ENCODE data around the gene PTPRF. TPM values are rescaled to one million over a fixed set of nuclear protein-coding genes. Genes with fewer than 3 reads are reported as not detected.

The PTPRF gene
- total RNA-seq, 6 experiments from 2014 or later: 97.1 to 252 (median 160) TPM

DNA sequence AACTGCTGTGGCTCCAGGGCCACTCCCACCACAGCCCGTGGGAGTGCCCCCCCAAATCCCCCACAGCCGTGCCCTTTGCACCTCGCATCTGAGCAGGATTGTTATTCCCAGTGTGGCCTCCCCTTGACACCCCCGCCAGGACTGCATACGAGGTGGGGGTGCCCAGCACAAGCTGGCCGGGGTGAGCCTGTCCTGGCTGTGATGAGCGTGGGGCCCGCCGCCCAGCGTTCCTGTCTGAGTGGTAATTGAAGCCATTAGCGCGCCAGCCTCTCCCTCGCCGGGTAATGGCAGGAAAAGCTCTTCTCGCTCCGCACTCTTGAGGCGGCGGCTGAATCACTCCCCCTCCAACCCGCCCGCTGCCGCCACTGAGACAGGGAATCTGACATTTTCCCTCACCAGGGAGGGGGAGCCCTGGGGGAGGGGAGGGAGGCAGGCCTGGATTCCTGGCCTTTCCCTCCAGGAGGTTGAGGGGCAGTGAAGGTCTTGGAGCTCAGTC lies 27.7 kb downstream of the PTPRF start:
- H3K27ac ChIP-seq: no peak overlapping the region
- H3K9me3 ChIP-seq: no peaks in the 10 kb centered on the region
- intact Hi-C loops (cut with DNase I): no loop called here
- H3K4me1 ChIP-seq: peaks cover 0 to 9% (median 6%) of the 10 kb centered on the region in 4 donors
- H3K36me3 ChIP-seq: peaks cover 0 to 26% (median 14%) of the 10 kb centered on the region in 4 donors
- no peak for TF ChIP-seq POLR2A (IDR thresholded peaks at IDR 0.05)
- TF ChIP-seq, protein P1, sequence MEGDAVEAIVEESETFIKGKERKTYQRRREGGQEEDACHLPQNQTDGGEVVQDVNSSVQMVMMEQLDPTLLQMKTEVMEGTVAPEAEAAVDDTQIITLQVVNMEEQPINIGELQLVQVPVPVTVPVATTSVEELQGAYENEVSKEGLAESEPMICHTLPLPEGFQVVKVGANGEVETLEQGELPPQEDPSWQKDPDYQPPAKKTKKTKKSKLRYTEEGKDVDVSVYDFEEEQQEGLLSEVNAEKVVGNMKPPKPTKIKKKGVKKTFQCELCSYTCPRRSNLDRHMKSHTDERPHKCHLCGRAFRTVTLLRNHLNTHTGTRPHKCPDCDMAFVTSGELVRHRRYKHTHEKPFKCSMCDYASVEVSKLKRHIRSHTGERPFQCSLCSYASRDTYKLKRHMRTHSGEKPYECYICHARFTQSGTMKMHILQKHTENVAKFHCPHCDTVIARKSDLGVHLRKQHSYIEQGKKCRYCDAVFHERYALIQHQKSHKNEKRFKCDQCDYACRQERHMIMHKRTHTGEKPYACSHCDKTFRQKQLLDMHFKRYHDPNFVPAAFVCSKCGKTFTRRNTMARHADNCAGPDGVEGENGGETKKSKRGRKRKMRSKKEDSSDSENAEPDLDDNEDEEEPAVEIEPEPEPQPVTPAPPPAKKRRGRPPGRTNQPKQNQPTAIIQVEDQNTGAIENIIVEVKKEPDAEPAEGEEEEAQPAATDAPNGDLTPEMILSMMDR (IDR thresholded peaks at IDR 0.05): no peak
- DNase-seq (no peak), ATAC-seq (no peak)
- H3K27me3 ChIP-seq: no peaks in the 10 kb centered on the region
- H3K4me3 ChIP-seq: no peak overlapping the region
- WGBS (ENCODE audit: insufficient coverage, low coverage, low lambda C conversion rate, missing lambda C conversion rate): no CpG with 5 or more reads among the region's 21 CpGs

DNA sequence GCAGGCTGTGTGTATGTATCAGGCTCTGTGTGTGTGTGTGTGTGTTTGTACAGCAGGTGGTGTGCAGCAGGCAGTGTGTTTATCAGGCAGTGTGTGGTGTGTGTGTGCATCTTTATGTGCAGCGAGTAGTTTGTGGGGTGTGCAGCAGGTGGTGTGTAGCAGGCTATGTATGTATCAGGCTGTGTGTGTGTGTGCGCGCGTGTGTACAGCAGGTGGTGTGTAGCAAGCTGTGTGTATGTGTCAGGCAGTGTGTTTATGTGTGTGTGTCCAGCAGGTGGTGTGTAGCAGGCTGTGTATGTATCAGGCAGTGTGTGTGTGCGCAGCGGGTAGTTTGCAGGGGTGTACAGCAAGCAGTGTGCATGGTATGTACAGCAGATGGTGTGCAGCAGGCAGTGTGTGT lies 29.0 kb downstream of the PTPRF start:
- no peak overlapping the region for H3K27ac ChIP-seq
- no peak for DNase-seq
- no peak for TF ChIP-seq POLR2A (IDR thresholded peaks at IDR 0.05)
- TF ChIP-seq, protein P1 (IDR thresholded peaks at IDR 0.05): no peak
- H3K36me3 ChIP-seq: peaks cover 0 to 15% (median 9%) of the 10 kb centered on the region in 4 donors
- no peaks in the 10 kb centered on the region for H3K27me3 ChIP-seq
- no peaks in the 10 kb centered on the region for H3K9me3 ChIP-seq
- WGBS (ENCODE audit: insufficient coverage, low coverage, low lambda C conversion rate, missing lambda C conversion rate): 40% methylated on average over 1 of the region's 6 CpGs
- ATAC-seq: no peak
- H3K4me1 ChIP-seq: peaks cover 0 to 7% (median 0%) of the 10 kb centered on the region in 4 donors
- H3K4me3 ChIP-seq: no peak overlapping the region
- intact Hi-C loops (cut with DNase I): no loop called here

DNA sequence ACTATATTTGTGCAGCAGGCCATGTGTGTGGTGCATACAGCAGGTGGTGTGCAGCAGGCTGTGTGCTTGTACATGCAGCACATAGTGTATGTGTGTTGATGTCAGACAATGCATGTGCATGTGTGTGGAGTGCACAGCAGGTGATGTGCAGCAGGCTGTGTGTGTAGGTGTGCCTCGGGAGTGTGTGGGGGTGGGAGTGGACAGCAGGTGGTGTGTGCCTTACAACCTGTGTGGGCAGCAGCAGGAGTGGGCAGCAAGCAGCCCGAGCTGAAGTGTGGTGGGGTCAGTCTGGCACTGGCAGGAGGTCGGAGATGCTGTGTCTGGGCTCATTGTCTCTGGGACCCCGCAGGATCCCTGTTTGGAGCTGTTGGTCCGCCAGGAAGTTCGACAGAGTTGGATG lies 29.6 kb downstream of the PTPRF start:
- intact Hi-C loops (cut with DNase I): no loop called here
- DNase-seq: no peak
- no peak overlapping the region for H3K4me3 ChIP-seq
- ATAC-seq: no peak
- H3K9me3 ChIP-seq: no peaks in the 10 kb centered on the region
- no peaks in the 10 kb centered on the region for H3K27me3 ChIP-seq
- H3K4me1 ChIP-seq: peaks cover 0 to 7% (median 0%) of the 10 kb centered on the region in 4 donors
- 57% methylated on average over 1 of the region's 6 CpGs for WGBS (ENCODE audit: insufficient coverage, low coverage, low lambda C conversion rate, missing lambda C conversion rate)
- no peak for TF ChIP-seq POLR2A (IDR thresholded peaks at IDR 0.05)
- TF ChIP-seq, protein P1 (IDR thresholded peaks at IDR 0.05): no peak
- H3K27ac ChIP-seq: no peak overlapping the region
- peaks cover 0 to 11% (median 7%) of the 10 kb centered on the region in 4 donors for H3K36me3 ChIP-seq

DNA sequence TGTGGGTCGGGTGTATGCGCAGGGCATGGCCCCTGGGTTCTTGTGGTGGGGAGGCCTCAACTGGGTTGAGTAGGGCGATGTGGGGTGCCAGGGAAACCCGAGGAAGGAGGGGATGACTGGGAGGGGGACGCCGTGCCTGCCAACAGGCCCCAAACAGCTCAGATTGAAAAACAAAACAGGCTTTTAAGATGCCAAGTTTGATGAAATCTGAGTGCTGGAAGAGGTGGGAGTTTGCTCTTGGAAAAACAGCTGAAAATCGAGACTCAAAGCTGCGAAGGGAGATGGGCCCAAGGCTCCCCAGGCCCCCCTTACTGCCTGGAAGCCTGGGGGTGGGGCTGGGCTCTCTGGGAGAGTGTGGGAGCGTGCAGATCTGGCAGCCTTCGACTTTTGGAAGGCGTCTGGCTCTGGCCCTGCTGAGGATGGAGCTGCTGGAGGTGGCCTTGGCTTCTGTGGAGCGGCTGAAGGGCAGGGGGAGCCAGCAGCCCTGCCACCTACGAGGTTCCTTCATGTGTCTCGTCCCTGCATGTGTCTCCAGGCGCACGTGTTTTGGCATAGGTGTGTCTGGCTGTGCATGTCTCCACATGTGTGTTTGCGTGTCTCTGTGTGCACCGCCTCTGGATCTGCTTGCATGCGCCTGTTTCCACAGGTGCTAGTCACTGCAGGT lies 33.3 kb downstream of the PTPRF start:
- no peaks in the 10 kb centered on the region for H3K27me3 ChIP-seq
- peak in 1 of 4 donors; percentile 8 for ATAC-seq
- TF ChIP-seq POLR2A (IDR thresholded peaks at IDR 0.05): no peak
- TF ChIP-seq, protein P1 (IDR thresholded peaks at IDR 0.05): no peak
- no peaks in the 10 kb centered on the region for H3K4me1 ChIP-seq
- no peak overlapping the region for H3K27ac ChIP-seq
- 84% methylated on average over 11 of the region's 19 CpGs for WGBS (ENCODE audit: insufficient coverage, low coverage, low lambda C conversion rate, missing lambda C conversion rate)
- H3K9me3 ChIP-seq: no peaks in the 10 kb centered on the region
- intact Hi-C loops (cut with DNase I): no loop called here
- no peak overlapping the region for H3K4me3 ChIP-seq
- peaks cover 0 to 2% (median 0%) of the 10 kb centered on the region in 4 donors for H3K36me3 ChIP-seq
- DNase-seq: no peak
